Measurements from ENCODE around the gene RETN. TPM values are rescaled to one million over a fixed set of nuclear protein-coding genes. Genes with fewer than 3 reads are reported as not detected.
A peak's percentile ranks its signal among the peaks of the same experiment; 100 is the strongest.

The RETN gene
- total and polyA plus RNA-seq, 9 donors, result 2.0 to 4.5 (median 2.7) TPM

GRCh38 chr19:7645656-7646425, 23.0 kb upstream of the RETN start:
- no peaks in the 10 kb centered on the region for H3K4me1 ChIP-seq (ENCODE audit: control insufficient read depth, insufficient read depth, low read length)
- DNase-seq, result no peak
- H3K27ac ChIP-seq (ENCODE audit: low read length), result no peak overlapping the region
- peaks cover 3% of the 10 kb centered on the region for H3K27me3 ChIP-seq (ENCODE audit: control insufficient read depth, insufficient read depth, low read length)
- WGBS (ENCODE audit: insufficient coverage), result 49% methylated on average over 15 of the region's 20 CpGs
- H3K36me3 ChIP-seq (ENCODE audit: control insufficient read depth, insufficient read depth, low read length), result no peaks in the 10 kb centered on the region
- no peaks in the 10 kb centered on the region for H3K9me3 ChIP-seq (replicated peaks; ENCODE audit: control insufficient read depth, low read depth, low read length)
- no peak overlapping the region for H3K4me3 ChIP-seq (ENCODE audit: low read length)

GRCh38 chr19:7646426-7646700, 22.5 kb upstream of the RETN start:
- DNase-seq, result no peak
- Histone ChIP-seq H3K36me3 (ENCODE audit: control insufficient read depth, insufficient read depth, low read length) (no peaks in the 10 kb centered on the region), H3K4me1 (ENCODE audit: control insufficient read depth, insufficient read depth, low read length) (no peaks in the 10 kb centered on the region), H3K27me3 (ENCODE audit: control insufficient read depth, insufficient read depth, low read length) (peaks cover 7% of the 10 kb centered on the region), H3K4me3 (ENCODE audit: low read length) (no peak overlapping the region), H3K9me3 (replicated peaks; ENCODE audit: control insufficient read depth, low read depth, low read length) (no peaks in the 10 kb centered on the region), H3K27ac (ENCODE audit: low read length) (no peak overlapping the region)
- 70% methylated on average over 6 of the region's 8 CpGs for WGBS (ENCODE audit: insufficient coverage)

DNA sequence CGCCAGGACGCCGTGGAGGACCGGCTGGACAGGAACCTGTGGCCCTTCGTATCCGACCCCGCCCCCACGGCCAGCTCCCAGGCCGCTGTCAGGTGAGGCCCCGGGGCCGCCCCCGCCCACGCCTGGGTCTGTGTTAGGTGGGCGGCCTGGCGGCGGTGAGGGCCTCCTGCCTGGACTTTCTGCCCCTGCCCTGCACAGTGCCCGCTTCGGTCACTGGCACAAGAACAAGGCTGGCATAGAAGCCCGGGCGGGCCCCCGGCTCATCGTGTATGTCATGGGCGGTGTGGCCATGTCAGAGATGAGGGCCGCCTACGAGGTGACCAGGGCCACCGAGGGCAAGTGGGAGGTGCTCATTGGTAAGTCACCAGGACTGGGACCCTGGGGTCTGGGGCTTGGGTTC, 21.7 kb upstream of the RETN start:
- WGBS (ENCODE audit: insufficient coverage), result 90% methylated on average over 26 of the region's 26 CpGs
- Histone ChIP-seq H3K27me3 (ENCODE audit: control insufficient read depth, insufficient read depth, low read length) (peaks cover 9% of the 10 kb centered on the region), H3K9me3 (replicated peaks; ENCODE audit: control insufficient read depth, low read depth, low read length) (no peaks in the 10 kb centered on the region), H3K36me3 (ENCODE audit: control insufficient read depth, insufficient read depth, low read length) (no peaks in the 10 kb centered on the region), H3K4me3 (ENCODE audit: low read length) (no peak overlapping the region), H3K4me1 (ENCODE audit: control insufficient read depth, insufficient read depth, low read length) (peaks cover under 1% of the 10 kb centered on the region), H3K27ac (ENCODE audit: low read length) (no peak overlapping the region)
- no peak for DNase-seq

GRCh38 chr19:7648265-7649014, 20.4 kb upstream of the RETN start:
- Histone ChIP-seq H3K4me3 (ENCODE audit: low read length) (no peak overlapping the region), H3K36me3 (ENCODE audit: control insufficient read depth, insufficient read depth, low read length) (no peaks in the 10 kb centered on the region), H3K9me3 (replicated peaks; ENCODE audit: control insufficient read depth, low read depth, low read length) (no peaks in the 10 kb centered on the region), H3K27me3 (ENCODE audit: control insufficient read depth, insufficient read depth, low read length) (peaks cover 9% of the 10 kb centered on the region), H3K27ac (ENCODE audit: low read length) (no peak overlapping the region), H3K4me1 (ENCODE audit: control insufficient read depth, insufficient read depth, low read length) (peaks cover 4% of the 10 kb centered on the region)
- WGBS (ENCODE audit: insufficient coverage), result 84% methylated on average over 5 of the region's 15 CpGs
- DNase-seq, result no peak

GRCh38 chr19:7650148-7650547, 18.7 kb upstream of the RETN start:
- 31% methylated on average over 2 of the region's 2 CpGs for WGBS (ENCODE audit: insufficient coverage)
- H3K4me1 ChIP-seq (ENCODE audit: control insufficient read depth, insufficient read depth, low read length), result peaks cover 4% of the 10 kb centered on the region
- H3K36me3 ChIP-seq (ENCODE audit: control insufficient read depth, insufficient read depth, low read length), result no peaks in the 10 kb centered on the region
- H3K27me3 ChIP-seq (ENCODE audit: control insufficient read depth, insufficient read depth, low read length), result peaks cover 9% of the 10 kb centered on the region
- H3K27ac ChIP-seq (ENCODE audit: low read length), result no peak overlapping the region
- no peak overlapping the region for H3K4me3 ChIP-seq (ENCODE audit: low read length)
- no peak for DNase-seq
- H3K9me3 ChIP-seq (replicated peaks; ENCODE audit: control insufficient read depth, low read depth, low read length), result no peaks in the 10 kb centered on the region

DNA sequence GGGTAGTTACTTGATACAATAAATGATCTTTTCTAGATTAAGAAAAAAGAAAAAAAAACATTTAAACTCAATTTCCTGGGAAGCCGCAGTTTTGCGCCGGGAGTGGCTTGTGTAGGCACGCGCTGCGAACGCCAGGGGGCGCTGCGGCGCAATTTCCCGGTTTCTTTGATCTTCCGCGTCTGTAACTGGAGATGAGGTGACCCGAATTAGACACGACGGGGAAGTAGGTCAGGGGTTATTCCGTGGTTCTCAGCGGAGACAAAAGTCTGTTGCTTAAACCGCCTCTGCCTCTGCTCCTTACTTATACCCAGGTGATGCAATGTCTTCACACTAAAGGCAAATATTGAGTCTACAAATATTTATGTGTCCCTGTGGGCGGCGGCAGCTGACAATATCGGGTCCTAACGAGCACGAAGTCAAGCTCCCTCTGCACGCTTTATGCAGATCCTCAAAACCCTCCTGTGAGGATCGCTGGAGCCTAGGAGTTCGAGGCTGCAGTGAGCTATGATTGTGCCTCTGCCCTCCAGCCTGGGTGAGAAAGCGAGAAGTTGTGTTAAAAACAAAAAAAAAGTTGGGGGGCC, 16.7 kb upstream of the RETN start:
- peaks cover 4% of the 10 kb centered on the region for H3K4me1 ChIP-seq (ENCODE audit: control insufficient read depth, insufficient read depth, low read length)
- H3K4me3 ChIP-seq (ENCODE audit: low read length), result peak overlapping the region; percentile 18
- H3K27me3 ChIP-seq (ENCODE audit: control insufficient read depth, insufficient read depth, low read length), result peaks cover 9% of the 10 kb centered on the region
- no peaks in the 10 kb centered on the region for H3K9me3 ChIP-seq (replicated peaks; ENCODE audit: control insufficient read depth, low read depth, low read length)
- WGBS (ENCODE audit: insufficient coverage), result 8% methylated on average over 12 of the region's 28 CpGs
- peak; percentile 83 for DNase-seq
- peak overlapping the region; percentile 42 for H3K27ac ChIP-seq (ENCODE audit: low read length)
- H3K36me3 ChIP-seq (ENCODE audit: control insufficient read depth, insufficient read depth, low read length), result no peaks in the 10 kb centered on the region

DNA sequence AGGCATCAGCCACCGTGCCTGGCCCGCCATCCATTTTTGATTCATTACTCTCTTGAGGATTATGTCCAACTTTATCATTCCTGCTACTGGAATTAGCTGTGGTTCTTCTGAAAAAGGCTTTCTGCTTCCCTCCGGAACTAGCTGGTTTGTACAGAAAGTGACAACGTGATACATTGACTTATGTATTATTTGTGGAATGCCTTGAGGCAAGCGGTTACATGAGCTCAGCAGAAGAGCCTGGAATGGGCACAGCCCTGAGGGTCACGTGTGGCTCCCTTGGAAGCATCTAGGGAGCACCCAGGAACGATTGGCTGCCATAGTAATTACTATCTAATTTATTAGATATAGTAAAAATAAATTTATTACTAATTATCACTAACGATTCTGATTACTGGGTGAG, 14.4 kb upstream of the RETN start:
- Histone ChIP-seq H3K36me3 (ENCODE audit: control insufficient read depth, insufficient read depth, low read length) (no peaks in the 10 kb centered on the region), H3K27me3 (ENCODE audit: control insufficient read depth, insufficient read depth, low read length) (peaks cover 9% of the 10 kb centered on the region), H3K4me1 (ENCODE audit: control insufficient read depth, insufficient read depth, low read length) (peaks cover 4% of the 10 kb centered on the region), H3K27ac (ENCODE audit: low read length) (no peak overlapping the region), H3K4me3 (ENCODE audit: low read length) (no peak overlapping the region), H3K9me3 (replicated peaks; ENCODE audit: control insufficient read depth, low read depth, low read length) (no peaks in the 10 kb centered on the region)
- 20% methylated on average over 2 of the region's 8 CpGs for WGBS (ENCODE audit: insufficient coverage)
- no peak for DNase-seq

DNA sequence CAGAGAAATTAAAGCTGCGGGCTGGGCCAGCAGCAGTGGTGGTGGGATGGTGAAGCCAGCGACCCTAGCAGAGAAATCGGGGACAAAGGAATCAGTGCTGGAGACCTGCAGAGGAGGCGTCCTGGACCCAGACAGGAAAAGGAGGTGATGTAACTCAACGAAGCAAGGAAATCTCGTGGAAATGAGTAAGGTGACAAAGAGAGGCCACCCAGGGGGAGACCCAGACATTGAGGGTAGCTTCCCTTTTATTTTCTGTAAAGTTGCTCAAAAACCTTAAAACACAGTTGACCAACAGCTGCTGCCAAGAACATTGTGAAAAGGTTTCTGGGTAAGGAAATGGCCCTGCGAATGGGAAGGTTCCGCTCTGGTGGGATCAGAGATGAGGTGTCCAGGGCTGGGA, 13.3 kb upstream of the RETN start:
- no peak overlapping the region for H3K4me3 ChIP-seq (ENCODE audit: low read length)
- H3K36me3 ChIP-seq (ENCODE audit: control insufficient read depth, insufficient read depth, low read length), result no peaks in the 10 kb centered on the region
- no peak overlapping the region for H3K27ac ChIP-seq (ENCODE audit: low read length)
- no peak for DNase-seq
- no peaks in the 10 kb centered on the region for H3K9me3 ChIP-seq (replicated peaks; ENCODE audit: control insufficient read depth, low read depth, low read length)
- H3K27me3 ChIP-seq (ENCODE audit: control insufficient read depth, insufficient read depth, low read length), result peaks cover 9% of the 10 kb centered on the region
- peaks cover 4% of the 10 kb centered on the region for H3K4me1 ChIP-seq (ENCODE audit: control insufficient read depth, insufficient read depth, low read length)
- WGBS (ENCODE audit: insufficient coverage), result 80% methylated on average over 6 of the region's 8 CpGs

GRCh38 chr19:7657131-7657751, 11.6 kb upstream of the RETN start:
- Histone ChIP-seq H3K9me3 (replicated peaks; ENCODE audit: control insufficient read depth, low read depth, low read length) (no peaks in the 10 kb centered on the region), H3K4me1 (ENCODE audit: control insufficient read depth, insufficient read depth, low read length) (peaks cover 2% of the 10 kb centered on the region), H3K27ac (ENCODE audit: low read length) (no peak overlapping the region), H3K27me3 (ENCODE audit: control insufficient read depth, insufficient read depth, low read length) (no peaks in the 10 kb centered on the region), H3K4me3 (ENCODE audit: low read length) (no peak overlapping the region), H3K36me3 (ENCODE audit: control insufficient read depth, insufficient read depth, low read length) (no peaks in the 10 kb centered on the region)
- no peak for DNase-seq
- 14% methylated on average over 9 of the region's 14 CpGs for WGBS (ENCODE audit: insufficient coverage)

GRCh38 chr19:7658219-7658686, 10.6 kb upstream of the RETN start:
- WGBS (ENCODE audit: insufficient coverage), result 26% methylated on average over 6 of the region's 9 CpGs
- H3K4me3 ChIP-seq (ENCODE audit: low read length), result no peak overlapping the region
- no peaks in the 10 kb centered on the region for H3K36me3 ChIP-seq (ENCODE audit: control insufficient read depth, insufficient read depth, low read length)
- peak; percentile 36 for DNase-seq
- H3K4me1 ChIP-seq (ENCODE audit: control insufficient read depth, insufficient read depth, low read length), result no peaks in the 10 kb centered on the region
- H3K9me3 ChIP-seq (replicated peaks; ENCODE audit: control insufficient read depth, low read depth, low read length), result no peaks in the 10 kb centered on the region
- no peaks in the 10 kb centered on the region for H3K27me3 ChIP-seq (ENCODE audit: control insufficient read depth, insufficient read depth, low read length)
- H3K27ac ChIP-seq (ENCODE audit: low read length), result no peak overlapping the region
